ENCODE measurements around the gene PRR35. TPM values are rescaled to one million over a fixed set of nuclear protein-coding genes. Genes with fewer than 3 reads are reported as not detected.
"Not testable (repeated sequence)": the region's sequence is repeated elsewhere in the genome, so short reads cannot be mapped to it uniquely, and the experiment has no call there.

Gene PRR35
- total and polyA plus RNA-seq, 8 donors: not detected

DNA sequence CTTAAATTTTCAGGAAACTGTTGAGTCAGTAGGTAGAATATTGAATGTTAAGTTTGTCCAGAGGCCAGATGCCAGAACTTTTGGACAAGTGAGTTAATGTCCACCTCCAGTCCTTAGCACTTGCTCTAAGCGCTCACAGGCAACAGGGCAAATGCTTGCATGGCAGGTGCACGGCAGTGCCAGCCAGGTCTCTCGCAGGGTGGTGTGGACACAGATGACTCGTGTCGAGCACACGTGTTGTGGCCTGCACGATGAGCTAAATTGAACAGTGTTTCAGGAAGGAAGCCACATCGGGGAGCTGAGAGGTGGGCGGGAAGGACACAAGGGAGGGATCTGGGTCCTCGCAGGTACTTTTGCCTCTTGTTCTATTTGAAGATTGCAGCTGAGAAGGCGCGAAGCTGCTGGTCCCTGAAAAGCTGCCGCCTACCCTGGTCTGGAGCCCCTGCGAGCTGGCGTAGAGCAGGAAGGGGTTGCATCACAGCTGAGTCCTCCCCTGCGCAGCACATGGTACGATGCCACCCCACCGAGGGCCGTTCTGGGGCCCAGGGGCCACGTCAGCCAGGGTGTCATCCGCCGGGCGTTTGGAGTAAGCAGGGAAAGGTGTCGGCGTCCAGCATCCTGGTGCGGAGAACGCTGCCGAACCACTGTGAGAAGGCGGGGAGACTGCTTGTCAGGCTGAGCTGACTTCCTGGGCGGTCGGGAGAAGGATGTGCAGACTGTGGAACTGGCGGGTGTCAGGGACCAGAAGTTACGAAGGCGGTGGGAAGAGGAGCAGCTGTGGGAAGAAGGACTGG lies 35.9 kb downstream of the PRR35 start:
- H3K27me3 ChIP-seq: no peaks in the 10 kb centered on the region
- no peaks in the 10 kb centered on the region for H3K9me3 ChIP-seq
- 78 to 91% (median 88%) methylated on average over 33 to 34 of the region's 34 CpGs for WGBS, 5 donors
- no peak overlapping the region for H3K4me3 ChIP-seq
- DNase-seq: no peak
- intact Hi-C loops (cut with DNase I; ENCODE audit: low total_unique reads): no loop called here
- H3K4me1 ChIP-seq: peaks cover 32 to 60% (median 54%) of the 10 kb centered on the region in 4 donors
- TF ChIP-seq POLR2AphosphoS5 (IDR thresholded peaks at IDR 0.05): no peak
- no peak for TF ChIP-seq POLR2A (IDR thresholded peaks at IDR 0.05)
- TF ChIP-seq CTCF (IDR thresholded peaks at IDR 0.05): no peak
- no peak for TF ChIP-seq EP300 (IDR thresholded peaks at IDR 0.05)
- peaks cover 8 to 46% (median 30%) of the 10 kb centered on the region in 4 donors for H3K36me3 ChIP-seq
- no peak overlapping the region for H3K27ac ChIP-seq

- intact Hi-C loops (cut with DNase I; ENCODE audit: low total_unique reads): no loop called here
- Histone ChIP-seq H3K36me3 (peaks cover 8 to 49% (median 33%) of the 10 kb centered on the region in 4 donors), H3K4me1 (peaks cover 29 to 54% (median 49%) of the 10 kb centered on the region in 4 donors), H3K4me3 (no peak overlapping the region), H3K27ac (no peak overlapping the region), H3K9me3 (no peaks in the 10 kb centered on the region), H3K27me3 (no peaks in the 10 kb centered on the region)
- TF ChIP-seq POLR2A (IDR thresholded peaks at IDR 0.05): no peak
- DNase-seq: no peak
- WGBS, 5 donors: 86 to 93% (median 91%) methylated on average over 12 of the region's 12 CpGs
These were observed 36.5 kb downstream of the PRR35 start for GRCh38 chr16:596736-597060.

DNA sequence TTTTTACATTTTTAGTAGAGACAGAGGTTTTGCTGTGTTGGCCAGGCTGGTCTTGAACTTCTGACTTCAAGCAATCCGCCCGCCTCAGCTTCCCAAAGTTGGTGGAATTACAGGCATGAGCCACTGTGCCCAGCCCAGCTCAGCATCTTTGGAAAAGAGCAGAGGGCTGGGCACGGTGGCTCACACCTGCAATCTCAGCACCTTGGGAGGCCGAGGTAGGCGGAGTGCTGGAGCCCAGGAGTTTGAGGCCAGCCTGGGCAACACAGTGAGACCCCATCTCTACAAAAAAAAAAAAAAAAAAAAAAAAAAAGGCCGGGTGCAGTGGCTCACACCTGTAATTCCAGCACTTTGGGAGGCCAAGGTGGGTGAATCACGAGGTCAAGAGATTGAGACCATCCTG lies 37.5 kb downstream of the PRR35 start:
- H3K27me3 ChIP-seq; H3K9me3 ChIP-seq; DNase-seq; H3K27ac ChIP-seq; intact Hi-C loops (cut with DNase I; ENCODE audit: low total_unique reads); H3K4me3 ChIP-seq: not testable (repeated sequence)
- Histone ChIP-seq H3K36me3 (peaks cover 8 to 49% (median 33%) of the 10 kb centered on the region in 4 donors), H3K4me1 (peaks cover 19 to 44% (median 40%) of the 10 kb centered on the region in 4 donors)
- WGBS, 5 donors: 95 to 98% (median 98%) methylated on average over 6 to 7 of the region's 7 CpGs

DNA sequence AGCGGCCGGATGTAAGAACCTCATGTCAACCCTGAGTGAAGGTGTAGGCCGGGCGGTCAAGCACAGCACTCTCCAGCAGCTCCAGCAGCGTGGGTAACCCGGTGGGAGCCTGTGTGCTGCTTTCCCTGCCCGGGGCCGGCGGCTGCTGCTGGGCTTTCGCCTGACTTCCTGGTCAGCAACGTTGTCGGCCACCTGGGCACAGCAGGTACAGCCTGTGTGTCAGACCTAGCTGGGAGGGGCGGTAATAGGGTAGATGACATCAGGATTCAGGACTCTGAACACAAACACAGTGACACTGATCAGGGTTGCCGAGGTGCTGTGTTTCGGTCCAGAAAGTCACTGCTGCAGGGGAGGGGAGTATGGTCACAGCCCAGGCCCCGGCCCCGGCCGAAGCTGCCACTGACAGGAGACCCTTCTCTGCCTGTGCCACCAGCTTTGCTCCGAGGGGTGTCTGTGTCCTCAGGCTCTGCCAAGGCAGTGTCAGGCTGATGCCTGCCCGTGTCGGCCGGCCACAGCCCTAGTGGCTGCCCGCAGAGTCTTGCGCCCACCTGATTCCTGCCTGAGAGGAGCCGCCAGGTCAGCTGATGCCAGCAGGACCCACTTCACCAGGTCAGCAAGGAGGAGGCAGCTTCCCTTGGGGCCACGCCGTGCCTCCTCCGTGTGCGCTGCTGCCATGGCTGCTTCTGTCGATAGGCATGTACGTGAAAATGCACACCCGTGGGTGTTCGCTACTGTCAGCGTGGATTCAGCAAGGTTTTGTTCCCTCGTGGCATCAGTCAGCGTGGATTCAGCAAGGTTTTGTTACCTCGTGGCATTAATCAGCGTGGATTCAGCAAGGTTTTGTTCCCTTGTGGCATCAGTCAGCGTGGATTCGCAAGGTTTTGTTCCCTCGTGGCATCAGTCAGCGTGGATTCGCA lies 38.9 kb downstream of the PRR35 start:
- WGBS, 5 donors: 88 to 95% (median 94%) methylated on average over 24 to 43 of the region's 43 CpGs
- no peaks in the 10 kb centered on the region for H3K27me3 ChIP-seq
- intact Hi-C loops (cut with DNase I; ENCODE audit: low total_unique reads): no loop called here
- TF ChIP-seq POLR2AphosphoS5 (IDR thresholded peaks at IDR 0.05) (no peak), CTCF (IDR thresholded peaks at IDR 0.05) (no peak)
- no peak overlapping the region for H3K4me3 ChIP-seq
- H3K27ac ChIP-seq: peak overlapping the region in 2 of 5 donors; percentile 16 to 26
- peaks cover 6 to 30% (median 25%) of the 10 kb centered on the region in 4 donors for H3K4me1 ChIP-seq
- DNase-seq: peak in 1 of 2 donors; percentile 42
- peaks cover 8 to 42% (median 33%) of the 10 kb centered on the region in 4 donors for H3K36me3 ChIP-seq
- no peaks in the 10 kb centered on the region for H3K9me3 ChIP-seq

- H3K36me3 ChIP-seq: peaks cover 8 to 42% (median 33%) of the 10 kb centered on the region in 4 donors
- H3K27ac ChIP-seq: no peak overlapping the region
- H3K4me1 ChIP-seq: peaks cover 0 to 13% (median 9%) of the 10 kb centered on the region in 4 donors
- no peaks in the 10 kb centered on the region for H3K27me3 ChIP-seq
- intact Hi-C loops (cut with DNase I; ENCODE audit: low total_unique reads): no loop called here
- TF ChIP-seq EP300 (IDR thresholded peaks at IDR 0.05): no peak
- TF ChIP-seq POLR2AphosphoS5 (IDR thresholded peaks at IDR 0.05): no peak
- no peak for TF ChIP-seq POLR2A (IDR thresholded peaks at IDR 0.05)
- TF ChIP-seq CTCF (IDR thresholded peaks at IDR 0.05): no peak
- DNase-seq: no peak
- WGBS, 5 donors: 40 to 55% (median 50%) methylated on average over 7 of the region's 7 CpGs
- no peak overlapping the region for H3K4me3 ChIP-seq
- H3K9me3 ChIP-seq: peaks cover 0 to 5% (median 0%) of the 10 kb centered on the region in 4 donors
These were observed 40.6 kb downstream of the PRR35 start for GRCh38 chr16:600781-601180.

Measured in stomach (tissue), 9 donors.